ENCODE measurements around the gene POP4.

DNA sequence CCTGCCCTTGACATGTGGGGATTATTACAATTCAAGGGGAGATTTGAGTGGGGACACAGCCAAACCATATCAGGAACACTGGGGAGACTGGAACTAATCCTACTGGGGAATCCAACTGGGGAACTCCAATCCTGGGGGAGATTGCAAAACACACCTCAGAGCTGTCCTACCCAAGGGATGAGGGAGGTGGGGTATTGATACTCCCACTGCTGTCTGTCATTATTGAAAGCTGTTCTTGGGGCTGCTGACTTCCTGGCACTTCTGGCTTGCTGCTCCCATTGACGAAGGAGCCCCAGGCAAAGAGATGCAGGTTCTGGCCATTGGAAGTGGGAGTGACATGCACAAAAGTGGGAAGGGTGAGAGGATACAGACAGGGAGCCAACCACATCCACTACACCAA, 24.7 kb upstream of the POP4 start:
- no peak for TF ChIP-seq POLR2A (IDR thresholded peaks at IDR 0.05)
- no peak for TF ChIP-seq POLR2AphosphoS5 (IDR thresholded peaks at IDR 0.05)

Measured in upper lobe of left lung (tissue), 4 donors.